Measurements from ENCODE around the gene LEO1.

Gene LEO1

GRCh38 chr15:51970132-51970817 lies 1.3 kb downstream of the LEO1 start:
- ChIA-PET POLR2A (interaction anchor here (1.2 to 1.5 kb wide), 3 partner anchors 14 to 29 kb away, joined by 3 to 4 read pairs (median 3); no protein-coding TSS in a partner anchor), CTCF (interaction anchor here (1.0 to 1.1 kb wide), 2 partner anchors 53 to 108 kb away, joined by 3 read pairs; no protein-coding TSS in a partner anchor)
- TF ChIP-seq PKNOX1 (IDR thresholded peaks at IDR 0.05) = no peak
- TF ChIP-seq ARNT (IDR thresholded peaks at IDR 0.05) = no peak
- no peak for TF ChIP-seq NFRKB (IDR thresholded peaks at IDR 0.05)
- TF ChIP-seq HDGF (IDR thresholded peaks at IDR 0.05; ENCODE audit: borderline replicate concordance) = no peak
- no peak for TF ChIP-seq TARDBP (IDR thresholded peaks at IDR 0.05)
- TF ChIP-seq LEF1 (IDR thresholded peaks at IDR 0.05; ENCODE audit: borderline replicate concordance) = no peak
- TF ChIP-seq FOXA1 (IDR thresholded peaks at IDR 0.05) = no peak
- TF ChIP-seq ELF4 (IDR thresholded peaks at IDR 0.05) = no peak
- TF ChIP-seq ZNF384 (IDR thresholded peaks at IDR 0.05) = no peak
- TF ChIP-seq SUZ12 (IDR thresholded peaks at IDR 0.05) = no peak
- no peak for TF ChIP-seq FOXM1 (IDR thresholded peaks at IDR 0.05; ENCODE audit: borderline replicate concordance)
- DNase-seq (ENCODE audit: extremely low spot score) = no peak

GRCh38 chr15:51969728-51970127 lies 1.9 kb downstream of the LEO1 start:
- ChIA-PET POLR2A (no interaction called here), CTCF (no interaction called here)
- no peak for DNase-seq (ENCODE audit: extremely low spot score)
- no peak for TF ChIP-seq ZNF384 (IDR thresholded peaks at IDR 0.05)
- TF ChIP-seq TARDBP (IDR thresholded peaks at IDR 0.05) = no peak
- no peak for TF ChIP-seq BHLHE40 (IDR thresholded peaks at IDR 0.05; ENCODE audit: borderline replicate concordance)
- no peak for TF ChIP-seq CTBP1 (IDR thresholded peaks at IDR 0.05; ENCODE audit: borderline replicate concordance)
- TF ChIP-seq ELF4 (IDR thresholded peaks at IDR 0.05) = no peak
- no peak for TF ChIP-seq FOXM1 (IDR thresholded peaks at IDR 0.05; ENCODE audit: borderline replicate concordance)
- no peak for TF ChIP-seq NFRKB (IDR thresholded peaks at IDR 0.05)

GRCh38 chr15:51967583-51967982 lies 4.0 kb downstream of the LEO1 start:
- ChIA-PET CTCF (no interaction called here), POLR2A (no interaction called here)
- TF ChIP-seq SP1 (IDR thresholded peaks at IDR 0.05) = no peak
- no peak for TF ChIP-seq BHLHE40 (IDR thresholded peaks at IDR 0.05; ENCODE audit: borderline replicate concordance)
- TF ChIP-seq CTBP1 (IDR thresholded peaks at IDR 0.05; ENCODE audit: borderline replicate concordance) = no peak
- TF ChIP-seq NFRKB (IDR thresholded peaks at IDR 0.05) = no peak
- TF ChIP-seq ELF4 (IDR thresholded peaks at IDR 0.05) = no peak
- TF ChIP-seq ZNF384 (IDR thresholded peaks at IDR 0.05) = no peak
- DNase-seq (ENCODE audit: extremely low spot score) = no peak

- TF ChIP-seq LEF1 (IDR thresholded peaks at IDR 0.05; ENCODE audit: borderline replicate concordance) (no peak), HDGF (IDR thresholded peaks at IDR 0.05; ENCODE audit: borderline replicate concordance) (no peak), L3MBTL2 (conservative IDR thresholded peaks at IDR 0.05) (no peak), CTBP1 (IDR thresholded peaks at IDR 0.05; ENCODE audit: borderline replicate concordance) (no peak), ARNT (IDR thresholded peaks at IDR 0.05) (no peak), BHLHE40 (IDR thresholded peaks at IDR 0.05; ENCODE audit: borderline replicate concordance) (no peak), ELF4 (IDR thresholded peaks at IDR 0.05) (no peak), SUZ12 (IDR thresholded peaks at IDR 0.05) (no peak), NFRKB (IDR thresholded peaks at IDR 0.05) (no peak), FOXM1 (IDR thresholded peaks at IDR 0.05; ENCODE audit: borderline replicate concordance) (no peak), SP1 (IDR thresholded peaks at IDR 0.05) (no peak), ZNF384 (IDR thresholded peaks at IDR 0.05) (no peak), TARDBP (IDR thresholded peaks at IDR 0.05) (no peak), FOXK2 (IDR thresholded peaks at IDR 0.05) (no peak), FOXA1 (IDR thresholded peaks at IDR 0.05) (no peak), PKNOX1 (IDR thresholded peaks at IDR 0.05) (no peak)
- ChIA-PET POLR2A (no interaction called here), CTCF (no interaction called here)
Observed at GRCh38 chr15:51966192-51966591, 5.4 kb downstream of the LEO1 start.

GRCh38 chr15:51965691-51966090 lies 5.9 kb downstream of the LEO1 start:
- no peak for TF ChIP-seq PKNOX1 (IDR thresholded peaks at IDR 0.05)
- TF ChIP-seq CTBP1 (IDR thresholded peaks at IDR 0.05; ENCODE audit: borderline replicate concordance) = no peak
- TF ChIP-seq ARNT (IDR thresholded peaks at IDR 0.05) = no peak
- TF ChIP-seq NFRKB (IDR thresholded peaks at IDR 0.05) = no peak
- no peak for TF ChIP-seq SP1 (IDR thresholded peaks at IDR 0.05)
- TF ChIP-seq BHLHE40 (IDR thresholded peaks at IDR 0.05; ENCODE audit: borderline replicate concordance) = no peak
- TF ChIP-seq LEF1 (IDR thresholded peaks at IDR 0.05; ENCODE audit: borderline replicate concordance) = no peak
- no peak for TF ChIP-seq ELF4 (IDR thresholded peaks at IDR 0.05)
- TF ChIP-seq FOXK2 (IDR thresholded peaks at IDR 0.05) = no peak
- TF ChIP-seq FOXM1 (IDR thresholded peaks at IDR 0.05; ENCODE audit: borderline replicate concordance) = no peak
- no peak for TF ChIP-seq FOXA1 (IDR thresholded peaks at IDR 0.05)
- TF ChIP-seq ZNF384 (IDR thresholded peaks at IDR 0.05) = no peak
- no peak for TF ChIP-seq TARDBP (IDR thresholded peaks at IDR 0.05)
- TF ChIP-seq L3MBTL2 (conservative IDR thresholded peaks at IDR 0.05) = no peak
- TF ChIP-seq SUZ12 (IDR thresholded peaks at IDR 0.05) = no peak
- no peak for TF ChIP-seq HDGF (IDR thresholded peaks at IDR 0.05; ENCODE audit: borderline replicate concordance)
- POLR2A ChIA-PET = no interaction called here
- CTCF ChIA-PET = no interaction called here
- DNase-seq (ENCODE audit: extremely low spot score) = no peak

More at GRCh38 chr15:51966192-51966591, 5.4 kb downstream of the LEO1 start:
- no peak for DNase-seq (ENCODE audit: extremely low spot score)

- TF ChIP-seq ZNF384 (IDR thresholded peaks at IDR 0.05) (no peak), PKNOX1 (IDR thresholded peaks at IDR 0.05) (no peak), TARDBP (IDR thresholded peaks at IDR 0.05) (no peak), NFRKB (IDR thresholded peaks at IDR 0.05) (no peak), ELF4 (IDR thresholded peaks at IDR 0.05) (no peak), FOXM1 (IDR thresholded peaks at IDR 0.05; ENCODE audit: borderline replicate concordance) (no peak), LEF1 (IDR thresholded peaks at IDR 0.05; ENCODE audit: borderline replicate concordance) (no peak), L3MBTL2 (conservative IDR thresholded peaks at IDR 0.05) (no peak), CTBP1 (IDR thresholded peaks at IDR 0.05; ENCODE audit: borderline replicate concordance) (no peak), FOXK2 (IDR thresholded peaks at IDR 0.05) (no peak), HDGF (IDR thresholded peaks at IDR 0.05; ENCODE audit: borderline replicate concordance) (no peak), ARNT (IDR thresholded peaks at IDR 0.05) (no peak), BHLHE40 (IDR thresholded peaks at IDR 0.05; ENCODE audit: borderline replicate concordance) (no peak), FOXA1 (IDR thresholded peaks at IDR 0.05) (no peak), SP1 (IDR thresholded peaks at IDR 0.05) (no peak), SUZ12 (IDR thresholded peaks at IDR 0.05) (no peak)
- DNase-seq (ENCODE audit: extremely low spot score) = no peak
- ChIA-PET POLR2A (interaction anchor here (1.5 kb wide), 1 partner anchor 16 kb away, joined by 4 read pairs; the partner anchor contains the start of gene LEO1), CTCF (no interaction called here)
Observed at GRCh38 chr15:51955504-51955903, 16.1 kb downstream of the LEO1 start.
